HG02642 (cell line): ENCODE data around the gene DUSP16.
"Not testable (repeated sequence)": the region's sequence is repeated elsewhere in the genome, so short reads cannot be mapped to it uniquely, and the experiment has no call there.

Experiments used
- ATAC-seq: cut with Tn5 transposase; IDR thresholded peaks from one replicate; pipeline ENCODE4 v1.9.1; 2021; ENCODE audit warnings: mild to moderate bottlenecking; ENCODE audit not compliant: unreplicated experiment, poor library complexity

DUSP16 gene

DNA sequence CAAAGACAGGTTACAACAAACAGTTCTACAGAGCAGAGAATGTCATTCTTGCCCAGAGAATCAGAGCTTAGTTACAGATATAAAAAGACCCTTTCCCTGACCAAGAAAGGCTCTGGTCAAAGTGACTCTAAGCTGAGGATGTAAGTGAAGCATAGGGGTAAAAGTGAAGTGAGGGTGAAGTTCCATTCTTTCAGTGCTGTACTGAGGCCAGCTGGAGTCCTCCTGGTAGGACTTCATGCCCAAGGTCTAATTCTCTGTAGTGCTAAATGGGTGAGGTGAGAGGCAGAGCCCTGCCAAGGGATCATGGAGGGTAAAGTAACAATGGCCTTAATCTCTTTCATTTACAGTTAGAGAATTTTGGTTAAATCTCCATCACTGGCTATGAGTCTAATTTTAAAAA, 38.5 kb downstream of the DUSP16 start:
- ATAC-seq, result no peak

DNA sequence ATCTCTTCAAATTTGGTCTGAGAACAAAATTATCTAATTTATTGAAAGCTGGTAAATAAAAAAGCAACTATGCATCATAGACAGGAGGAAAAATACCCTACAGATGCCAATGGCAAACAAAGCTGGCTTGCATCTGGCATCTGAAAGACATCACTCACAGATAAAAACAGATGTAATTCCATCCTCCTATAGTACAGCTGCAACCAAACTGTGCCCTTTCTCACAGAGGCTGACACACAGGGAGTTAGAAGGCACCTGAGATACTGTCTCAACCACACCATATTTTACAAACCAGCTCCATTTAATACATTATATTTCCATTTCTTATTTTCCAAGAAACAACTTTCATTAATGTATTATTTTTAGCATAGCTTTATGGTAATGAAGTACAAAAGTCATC, 39.4 kb downstream of the DUSP16 start:
- no peak for ATAC-seq

DNA sequence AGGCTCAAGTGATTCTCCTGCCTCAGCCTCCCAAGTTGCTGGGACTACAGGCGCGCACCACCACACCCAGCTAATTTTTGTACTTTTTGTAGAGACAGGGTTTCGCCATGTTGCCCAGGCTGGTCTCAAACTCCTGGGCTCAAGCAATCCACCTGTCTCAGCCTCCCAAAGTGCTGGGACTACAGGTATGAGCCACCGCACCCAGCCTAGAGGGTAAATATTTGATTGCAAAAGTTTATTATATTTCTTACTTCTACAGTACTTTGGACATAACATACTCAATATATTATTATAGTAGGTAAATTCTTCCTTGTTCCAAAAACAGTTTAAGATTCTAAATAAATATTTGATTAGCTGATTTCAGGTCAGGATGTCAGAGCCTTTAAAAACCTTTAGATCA, 40.0 kb downstream of the DUSP16 start:
- not testable (repeated sequence) for ATAC-seq

DNA sequence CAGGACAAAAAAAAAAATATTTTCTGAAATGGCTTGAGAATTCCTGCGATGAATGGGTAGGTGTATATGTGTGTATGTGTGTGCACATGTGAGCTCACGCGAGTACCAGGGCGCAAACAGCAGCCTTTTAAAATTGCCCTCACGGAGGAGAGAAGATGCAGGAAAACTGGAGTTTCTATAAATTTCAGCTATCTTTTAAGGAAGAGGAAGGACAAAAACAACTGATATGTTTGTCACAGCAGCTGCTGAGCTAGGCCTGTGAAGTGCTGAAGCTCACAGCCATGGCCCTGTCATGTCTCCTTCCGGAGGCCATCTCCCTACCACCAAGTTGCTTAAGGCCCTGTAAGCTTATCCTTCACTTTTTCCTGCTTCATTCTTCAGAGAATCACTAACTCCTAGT, 40.8 kb downstream of the DUSP16 start:
- no peak for ATAC-seq

DNA sequence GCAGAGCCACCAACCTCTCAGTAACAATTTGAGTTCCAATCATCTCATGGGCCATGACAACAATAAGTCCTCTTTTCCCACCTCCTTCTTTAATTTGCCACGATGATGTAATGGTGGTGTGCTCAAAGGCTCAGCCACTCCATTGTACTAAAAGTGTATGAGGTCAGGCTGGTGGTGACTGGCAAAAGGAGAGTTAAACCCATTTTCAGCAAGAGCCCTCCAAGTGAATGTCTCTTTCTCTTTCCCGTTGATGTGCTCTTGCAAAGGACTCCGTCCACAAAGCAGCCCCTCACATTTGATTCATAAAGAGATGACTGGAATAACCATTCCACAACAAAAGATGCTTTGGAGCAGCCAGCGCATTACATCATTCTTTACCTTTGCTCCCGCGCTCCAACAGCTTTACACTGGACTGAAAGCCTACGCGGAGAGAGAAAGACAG, 41.6 kb downstream of the DUSP16 start:
- no peak for ATAC-seq

DNA sequence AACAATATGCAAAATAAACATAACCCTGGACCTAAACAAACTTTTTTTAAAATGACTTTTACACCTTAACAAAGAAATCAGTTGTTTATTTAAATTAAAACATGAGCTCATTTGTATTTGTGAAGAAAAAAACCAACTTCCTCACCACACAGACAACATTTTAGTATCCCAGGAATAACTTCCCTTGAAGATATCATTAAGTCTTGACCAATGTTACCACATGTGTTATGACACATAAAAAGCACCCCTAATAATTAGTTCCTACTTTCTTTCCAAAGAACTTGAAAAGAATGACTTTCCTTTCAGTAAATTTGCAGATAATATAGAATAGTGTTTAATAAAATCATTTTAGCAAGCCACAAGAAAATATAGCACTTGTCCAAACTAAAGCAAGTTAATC, 42.4 kb downstream of the DUSP16 start:
- ATAC-seq, result no peak

DNA sequence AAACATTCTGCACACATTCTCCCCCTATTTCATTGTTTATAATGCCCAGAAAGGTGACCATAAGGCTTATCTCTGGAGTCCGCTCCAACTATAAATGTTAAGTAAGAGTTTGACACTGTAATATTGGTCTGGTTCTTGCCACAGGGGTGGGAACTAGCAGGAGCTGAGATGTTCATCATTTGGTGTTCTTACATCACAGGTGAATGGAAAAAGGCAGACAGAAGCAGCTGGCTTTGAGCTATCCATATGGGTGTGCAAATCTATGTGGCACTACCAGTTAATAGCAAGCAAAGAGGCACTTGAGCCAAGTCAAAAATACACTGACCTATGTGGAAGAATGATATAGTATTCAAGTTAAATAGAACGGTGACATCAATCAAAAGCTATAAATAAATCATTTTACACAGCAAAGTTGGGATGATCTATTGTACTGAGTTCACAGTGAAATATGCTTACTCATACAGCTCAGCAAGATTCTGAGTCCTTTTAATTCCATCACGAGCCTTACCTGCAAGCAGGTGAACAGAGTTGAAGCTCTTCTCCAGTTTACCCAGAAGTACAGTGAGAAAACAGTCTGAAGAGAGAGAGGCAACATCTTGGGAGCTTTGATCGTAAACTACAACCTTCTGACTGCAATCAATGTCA, 43.2 kb downstream of the DUSP16 start:
- no peak for ATAC-seq

DNA sequence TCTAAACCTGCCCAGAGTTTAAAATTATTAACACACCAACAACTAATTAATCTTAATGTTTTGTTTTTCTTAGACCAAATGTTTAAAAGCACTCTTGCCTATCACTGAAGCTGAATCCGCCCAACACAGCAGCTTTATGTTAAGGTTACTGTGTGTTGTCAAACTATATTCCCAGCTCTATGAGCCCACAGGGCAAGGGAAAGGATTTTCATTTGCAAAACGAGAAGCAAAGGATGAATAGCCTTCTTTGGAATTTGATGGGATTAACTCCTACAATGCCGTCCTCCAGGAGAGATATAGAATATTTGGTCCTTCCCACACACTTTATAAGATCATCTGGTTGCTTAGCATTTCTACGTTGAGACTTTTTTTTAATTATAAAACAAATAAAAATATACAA, 43.7 kb downstream of the DUSP16 start:
- no peak for ATAC-seq

DNA sequence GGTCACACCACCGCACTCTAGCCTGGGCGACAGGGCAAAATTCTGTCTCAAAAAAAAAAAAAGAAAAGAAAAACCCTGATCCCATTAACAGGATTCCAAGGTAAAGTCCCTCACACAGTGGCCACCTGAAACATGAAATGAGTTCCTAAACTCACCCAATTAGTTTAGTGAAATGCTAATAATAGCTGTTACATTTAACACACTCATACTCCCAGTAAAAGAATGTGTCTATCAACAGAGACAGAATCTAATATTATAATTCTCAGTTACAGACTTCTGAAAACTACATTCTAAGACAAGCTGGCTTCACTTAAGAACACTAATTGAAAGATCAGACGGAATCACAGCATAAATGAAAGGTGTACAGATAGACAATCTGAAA, 44.2 kb downstream of the DUSP16 start:
- no peak for ATAC-seq

DNA sequence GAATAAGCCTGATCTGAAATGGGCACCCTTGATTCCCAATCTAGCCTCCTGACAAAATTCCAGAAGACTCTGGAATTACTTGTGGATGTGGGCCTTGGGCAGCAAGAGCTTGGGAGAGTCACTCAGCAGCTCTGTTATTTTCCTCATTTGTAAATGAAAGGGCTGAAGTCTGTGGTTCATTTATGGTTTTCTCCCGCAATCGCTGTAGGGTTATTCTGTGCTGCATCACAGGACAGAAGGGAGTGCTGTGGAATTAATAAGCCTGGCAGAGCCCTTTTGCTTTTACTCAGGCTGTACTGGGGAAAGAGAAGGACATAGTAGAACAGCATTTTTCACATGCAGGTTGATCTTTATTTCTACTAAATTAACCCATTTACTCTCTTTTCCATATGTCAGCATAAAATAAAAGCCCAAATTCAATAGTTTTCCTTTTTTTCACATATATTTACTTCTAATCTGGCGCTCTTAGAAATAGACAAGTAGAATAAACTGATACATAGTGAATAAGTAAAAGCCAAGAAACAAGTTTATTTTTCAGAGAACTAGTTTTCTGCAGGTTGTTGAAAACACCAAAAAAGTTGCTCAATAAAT, 49.2 kb downstream of the DUSP16 start:
- ATAC-seq, result no peak

DNA sequence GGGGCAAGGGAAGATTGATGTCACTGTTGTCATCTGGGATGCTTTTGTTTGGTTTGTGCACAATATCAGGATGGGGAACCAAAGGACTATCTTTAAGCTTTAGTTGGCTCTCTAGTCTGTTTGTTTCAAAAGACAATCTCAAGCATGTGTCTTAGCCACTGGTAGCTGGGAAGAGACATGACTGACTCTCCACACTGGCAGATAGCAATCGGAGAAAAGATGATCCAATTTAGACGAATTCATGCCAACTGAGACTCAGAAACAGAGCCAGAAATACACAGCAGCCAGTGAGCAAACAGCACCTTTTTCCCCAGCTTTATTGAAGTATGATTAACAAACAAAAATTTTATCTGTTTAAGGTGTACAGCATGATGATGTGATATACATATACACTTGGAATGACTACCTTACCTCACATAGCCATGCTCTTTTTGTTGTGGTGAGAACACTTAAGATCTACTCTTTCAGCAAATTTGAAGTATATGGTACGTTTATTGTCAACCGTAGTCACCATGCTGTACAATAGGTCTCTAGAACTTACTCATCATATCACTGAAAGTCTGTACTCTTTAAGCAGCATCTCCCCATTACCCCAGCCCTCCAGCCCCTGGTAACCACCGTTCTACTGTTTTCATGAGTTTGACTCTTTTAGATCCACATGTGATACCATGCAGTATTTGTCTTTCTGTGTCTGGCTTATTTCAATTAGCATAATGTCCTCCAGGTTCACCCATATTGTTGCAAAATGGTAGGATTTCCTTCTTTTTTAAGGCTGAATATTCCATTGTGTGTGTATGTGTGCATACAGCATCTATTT, 50.6 kb downstream of the DUSP16 start:
- ATAC-seq, result no peak

DNA sequence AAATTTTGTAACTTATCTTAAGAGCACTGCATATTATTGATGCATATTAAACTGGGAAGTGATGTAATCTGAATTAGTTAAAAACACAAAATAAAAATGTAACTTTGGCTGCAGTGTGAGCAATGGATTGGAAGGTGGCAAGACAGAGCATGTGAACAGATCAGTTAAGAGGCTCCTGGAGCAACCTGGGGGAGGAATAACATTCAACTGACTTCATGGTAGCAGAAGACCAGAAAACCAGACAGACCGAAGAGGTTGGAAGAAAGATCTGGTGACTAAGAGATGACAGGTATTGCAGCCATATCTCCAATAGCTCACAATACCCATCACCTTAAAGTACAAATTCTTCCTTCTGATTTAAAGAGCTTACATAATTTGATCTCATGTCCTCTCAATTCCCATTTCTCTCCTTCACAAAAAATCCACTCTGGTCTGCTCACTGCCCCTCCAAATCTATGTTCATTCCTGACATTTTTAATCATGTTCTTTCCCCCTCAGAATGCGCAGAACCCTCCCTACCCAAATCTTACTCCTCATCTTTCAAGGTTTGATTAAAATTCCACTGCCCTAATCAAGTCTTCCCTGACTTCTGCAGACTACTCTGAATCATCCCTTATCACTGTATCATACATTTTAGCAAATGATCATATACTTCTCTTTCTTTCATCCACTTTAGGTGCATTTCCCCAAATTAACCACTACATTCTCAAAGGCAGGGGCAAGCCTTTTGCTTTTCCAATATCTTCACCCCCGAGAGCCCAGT, 51.5 kb downstream of the DUSP16 start:
- no peak for ATAC-seq

DNA sequence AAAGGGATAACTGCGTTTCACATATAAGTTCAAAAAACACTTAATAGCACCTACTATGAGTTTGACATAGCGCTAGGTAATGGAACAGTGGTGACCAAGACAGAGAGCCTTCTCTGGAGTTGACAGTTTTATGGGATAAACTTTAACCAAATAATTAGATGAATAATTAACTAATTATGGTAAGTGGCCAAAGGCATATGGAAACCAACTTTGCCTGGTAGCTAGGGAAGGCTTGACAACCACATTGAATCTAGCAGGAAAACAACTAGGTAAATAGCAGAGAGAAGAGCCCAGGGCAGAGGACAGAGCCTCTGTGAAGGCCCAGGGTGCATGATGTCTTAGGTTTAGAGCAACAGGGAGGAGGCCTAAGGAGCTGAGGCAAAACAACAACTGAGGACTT, 52.1 kb downstream of the DUSP16 start:
- ATAC-seq, result no peak

DNA sequence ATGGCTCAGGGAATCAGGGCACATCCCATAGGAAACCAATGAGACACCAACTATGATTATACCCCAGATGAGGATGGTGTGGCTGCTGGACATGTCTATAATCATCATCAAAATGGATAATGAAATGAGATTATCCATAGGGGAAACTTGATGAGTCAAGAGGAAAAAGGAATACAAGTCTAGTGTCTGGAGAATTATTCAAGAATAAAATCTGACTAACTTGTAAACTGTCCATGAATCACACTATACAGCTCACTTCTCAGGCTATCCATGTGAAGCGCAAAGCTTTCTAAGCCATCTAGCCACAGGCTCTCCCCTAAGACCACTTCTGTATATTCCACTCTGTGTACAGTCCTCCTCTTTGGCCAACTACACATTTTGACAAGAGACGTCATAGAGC, 52.5 kb downstream of the DUSP16 start:
- no peak for ATAC-seq

DNA sequence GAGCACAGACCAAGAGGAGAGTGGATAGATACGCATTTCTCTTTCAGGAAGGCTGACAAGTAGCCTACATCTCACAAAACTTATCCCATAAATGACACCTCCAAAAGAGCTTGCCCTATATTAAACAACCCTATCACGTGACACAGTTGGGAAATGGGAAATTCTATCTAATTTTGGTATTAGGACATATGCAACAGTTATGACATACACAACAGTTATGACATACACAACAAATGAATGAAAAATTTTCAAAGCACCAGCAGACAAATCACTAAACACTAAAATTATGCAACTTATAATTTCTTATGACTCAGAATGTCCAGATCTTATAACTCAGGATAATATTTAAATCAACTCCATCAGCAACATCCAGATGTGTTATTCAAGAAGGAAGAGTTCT, 54.1 kb downstream of the DUSP16 start:
- no peak for ATAC-seq

DNA sequence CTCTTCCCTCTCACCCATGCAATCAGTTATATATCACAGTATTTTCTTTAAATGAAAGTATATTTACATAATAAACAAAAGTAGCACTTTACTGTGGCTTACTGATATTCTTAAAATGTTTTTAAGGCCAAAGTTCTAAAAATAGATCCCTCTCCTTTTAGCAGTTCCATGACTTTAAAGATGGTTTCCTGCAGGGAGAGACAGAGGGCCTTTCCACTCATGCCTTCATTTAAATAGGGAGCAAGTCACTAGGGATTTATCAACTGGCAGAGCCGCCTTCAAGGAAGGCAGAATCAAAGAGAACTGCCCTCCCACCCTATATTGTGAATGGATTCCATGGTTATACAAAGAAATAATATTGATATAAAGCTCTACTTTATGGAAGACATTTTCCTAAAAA, 55.5 kb downstream of the DUSP16 start:
- ATAC-seq, result no peak

DNA sequence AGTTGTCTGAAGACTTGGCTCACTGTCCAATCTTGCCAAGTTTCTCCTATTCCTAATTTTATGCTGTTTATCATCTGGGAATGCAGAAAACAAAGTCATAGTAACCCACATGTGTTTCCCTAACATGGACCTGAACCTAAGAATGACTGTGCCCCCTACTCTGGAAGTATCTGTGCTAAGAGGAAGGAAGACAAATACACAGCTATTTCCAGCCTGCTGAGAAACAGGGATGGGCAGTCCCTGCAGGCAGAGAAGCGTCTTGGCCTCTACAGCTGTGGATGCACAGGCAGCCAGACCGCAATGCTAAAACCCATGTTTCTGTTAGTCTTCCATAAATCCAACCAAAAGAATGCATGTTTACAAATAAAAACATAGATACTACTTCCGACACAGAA, 56.2 kb downstream of the DUSP16 start:
- ATAC-seq, result no peak

DNA sequence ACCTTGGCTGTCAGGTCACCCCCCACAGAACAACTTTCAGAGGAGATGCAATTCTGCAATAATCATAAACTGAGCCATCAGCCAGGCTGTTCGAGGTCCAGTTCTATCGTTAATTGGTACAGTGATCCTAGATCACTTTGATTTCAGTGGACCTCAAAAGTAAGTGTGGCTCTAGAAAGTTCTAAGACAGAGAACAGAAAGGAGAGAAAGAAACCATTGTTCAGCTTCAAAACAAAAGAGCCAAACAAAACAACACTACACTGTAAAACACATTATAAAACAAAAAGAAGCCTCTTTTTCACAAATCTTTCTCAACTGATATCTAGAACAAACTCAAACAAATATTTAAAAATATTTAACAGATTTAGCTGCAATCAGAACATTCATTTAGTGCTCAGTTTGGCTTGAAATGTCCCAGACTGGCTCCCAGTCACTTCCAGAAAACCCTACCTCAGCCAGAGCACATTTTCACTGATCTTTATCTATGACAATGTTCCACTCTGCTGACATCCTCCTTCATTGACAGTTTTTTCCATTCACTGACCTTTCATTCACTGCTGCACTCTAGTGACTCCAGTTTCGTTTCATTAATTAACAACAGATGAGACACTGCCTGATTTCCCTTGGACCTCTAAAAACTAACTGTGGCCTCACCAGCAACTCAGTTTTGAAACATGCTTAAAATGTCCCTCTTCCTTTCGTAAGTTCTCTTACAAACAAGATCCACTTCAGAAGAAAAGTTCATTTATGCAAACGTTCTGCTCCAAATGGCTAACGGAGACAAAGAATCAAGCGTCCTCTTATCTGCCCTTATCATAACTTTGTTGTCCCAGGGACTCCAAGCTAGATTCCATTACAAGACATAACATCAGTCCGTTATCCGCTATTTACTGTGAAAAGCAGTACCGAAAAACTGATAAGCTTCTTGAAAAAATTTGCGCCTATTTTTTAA, 56.8 kb downstream of the DUSP16 start:
- ATAC-seq, result peak; percentile 82

DNA sequence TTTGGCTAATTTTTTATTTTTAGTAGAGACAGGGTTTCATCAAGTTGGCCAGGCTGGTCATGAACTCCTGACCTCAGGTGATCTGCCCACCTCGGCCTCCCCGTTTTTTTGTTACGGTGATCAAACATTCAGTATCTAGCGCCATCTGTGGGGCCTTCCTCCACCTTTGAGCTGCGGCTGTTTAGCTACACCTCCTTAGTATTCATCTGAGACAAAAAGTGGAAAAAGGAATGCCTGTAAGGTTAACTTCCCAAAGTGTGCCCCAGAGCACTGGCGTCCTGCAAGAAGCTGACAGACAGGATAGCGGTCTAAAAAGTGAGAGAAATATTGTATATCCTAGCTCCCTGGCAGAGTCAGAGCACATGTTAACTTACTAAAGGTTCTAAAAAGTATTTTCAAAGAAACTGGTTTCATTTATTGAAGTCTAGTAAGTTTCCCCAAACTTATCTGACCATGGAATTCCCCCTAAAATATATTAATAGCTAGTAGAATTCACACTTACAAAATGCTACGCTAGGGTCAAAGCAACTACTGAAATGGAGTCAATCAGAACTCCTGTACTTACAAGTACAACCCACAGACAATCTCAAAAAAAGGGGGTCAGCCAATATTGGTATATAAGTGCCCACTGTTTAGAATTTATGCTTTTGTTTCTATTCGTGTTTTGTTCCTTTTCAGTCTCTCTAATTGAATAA, 59.1 kb downstream of the DUSP16 start:
- ATAC-seq, result no peak
